Hepatocyte (in vitro differentiated cells): ENCODE measurements around the gene DNM2.

Source experiments
- CTCF ChIP-seq: fragments of 200-600 bp; sonication (generic); IDR thresholded peaks from 2 replicates; pipeline ENCODE4 v1.5.1; 2016; ENCODE audit warnings: antibody characterized with exemption, mild to moderate bottlenecking; ENCODE audit not compliant: poor library complexity
- EZH2 ChIP-seq: fragments of 200-600 bp; sonication (generic); IDR thresholded peaks from 2 replicates; pipeline ENCODE4 v1.6.1; 2016; ENCODE audit warnings: antibody characterized with exemption, mild to moderate bottlenecking, borderline replicate concordance
- EZH2phosphoT487 ChIP-seq: fragments of 200-600 bp; sonication (generic); IDR thresholded peaks from one replicate; pipeline ENCODE4 v1.6.1; 2018; ENCODE audit warnings: antibody characterized with exemption, mild to moderate bottlenecking, low read depth, moderate library complexity; ENCODE audit not compliant: unreplicated experiment, severe bottlenecking

GRCh38 chr19:10756371-10756770 is 38.5 kb downstream of the DNM2 start:
- TF ChIP-seq CTCF (no peak), EZH2 (no peak), EZH2phosphoT487 (no peak)
